ENCODE measurements around the gene CAPN5. TPM values are rescaled to one million over a fixed set of nuclear protein-coding genes. Genes with fewer than 3 reads are reported as not detected.

CAPN5 gene
- total RNA-seq, 1 experiment from 2014 or later: 27.4 TPM

DNA sequence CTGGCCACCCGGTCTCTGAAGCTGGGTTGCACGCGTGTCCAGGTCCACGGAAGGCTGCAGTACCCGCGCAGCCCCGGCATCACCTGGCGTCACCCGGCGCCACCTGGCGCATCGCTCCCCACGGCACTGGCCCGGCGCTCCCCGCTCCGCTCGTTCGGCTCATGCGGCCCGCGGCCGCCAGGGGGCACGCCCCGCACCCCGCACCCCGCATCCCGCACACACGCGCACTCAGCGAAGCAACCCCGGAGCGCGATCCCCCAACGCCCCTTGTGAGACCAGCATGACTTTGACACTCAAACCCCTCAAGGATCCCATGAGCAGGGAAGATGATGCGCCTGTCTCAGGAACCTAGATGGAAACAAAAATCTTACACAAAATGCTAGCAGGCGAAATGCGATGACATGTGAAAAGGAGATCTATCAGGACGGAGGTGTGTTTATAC, 20.7 kb upstream of the CAPN5 start:
- H3K4me3 Mint-ChIP-seq: peak overlapping the region; percentile 54
- ChIA-PET POLR2A (no interaction called here), CTCF (interaction anchor here (1.0 to 1.7 kb wide), 6 partner anchors 19 to 329 kb away, joined by 3 to 12 read pairs (median 7); no protein-coding TSS in a partner anchor)
- DNase-seq (ENCODE audit: low spot score) (peak; percentile 82), ATAC-seq (peak; percentile 75)
- H3K27me3 Mint-ChIP-seq (ENCODE audit: low read depth): peaks cover 28% of the 10 kb centered on the region
- H3K9me3 Mint-ChIP-seq: 0 out of 2 replicates have a peak, but pooled peaks cover 3% of the 10 kb centered on the region
- peak overlapping the region; percentile 5; the same call in 1 of the 2 replicates for H3K27ac Mint-ChIP-seq
- H3K4me1 Mint-ChIP-seq: peaks cover 14% of the 10 kb centered on the region
- no peaks in the 10 kb centered on the region for H3K36me3 Mint-ChIP-seq
- TF ChIP-seq TP53 (CRISPR knock-in tag; IDR thresholded peaks at IDR 0.05) (no peak), HMGXB4 (CRISPR knock-in tag; IDR thresholded peaks at IDR 0.05) (peak; percentile 92; the same call in 1 of the 2 replicates), ATF1 (CRISPR knock-in tag; IDR thresholded peaks at IDR 0.05) (no peak), ZNF423 (CRISPR knock-in tag; IDR thresholded peaks at IDR 0.05) (peak; percentile 78), CBFB (CRISPR knock-in tag; IDR thresholded peaks at IDR 0.05; ENCODE audit: low read depth) (0 out of 2 replicates have a peak, but pooled peaks have one; percentile 47), ETV6 (CRISPR knock-in tag; IDR thresholded peaks at IDR 0.05) (peak; percentile 69; the same call in 1 of the 2 replicates), ZNF219 (CRISPR knock-in tag; IDR thresholded peaks at IDR 0.05; ENCODE audit: borderline replicate concordance) (peak; percentile 41; the same call in 1 of the 2 replicates), E2F1 (CRISPR knock-in tag; IDR thresholded peaks at IDR 0.05) (no peak), GABPB1 (CRISPR knock-in tag; IDR thresholded peaks at IDR 0.05) (no peak), FOXP1 (CRISPR knock-in tag; IDR thresholded peaks at IDR 0.05; ENCODE audit: borderline replicate concordance) (peak; percentile 69; the same call in 1 of the 2 replicates), MXD4 (CRISPR knock-in tag; IDR thresholded peaks at IDR 0.05; ENCODE audit: borderline replicate concordance) (no peak), TEAD1 (CRISPR knock-in tag; IDR thresholded peaks at IDR 0.05) (0 out of 2 replicates have a peak, but pooled peaks have one; percentile 31)
- TF ChIP-seq, protein P1, sequence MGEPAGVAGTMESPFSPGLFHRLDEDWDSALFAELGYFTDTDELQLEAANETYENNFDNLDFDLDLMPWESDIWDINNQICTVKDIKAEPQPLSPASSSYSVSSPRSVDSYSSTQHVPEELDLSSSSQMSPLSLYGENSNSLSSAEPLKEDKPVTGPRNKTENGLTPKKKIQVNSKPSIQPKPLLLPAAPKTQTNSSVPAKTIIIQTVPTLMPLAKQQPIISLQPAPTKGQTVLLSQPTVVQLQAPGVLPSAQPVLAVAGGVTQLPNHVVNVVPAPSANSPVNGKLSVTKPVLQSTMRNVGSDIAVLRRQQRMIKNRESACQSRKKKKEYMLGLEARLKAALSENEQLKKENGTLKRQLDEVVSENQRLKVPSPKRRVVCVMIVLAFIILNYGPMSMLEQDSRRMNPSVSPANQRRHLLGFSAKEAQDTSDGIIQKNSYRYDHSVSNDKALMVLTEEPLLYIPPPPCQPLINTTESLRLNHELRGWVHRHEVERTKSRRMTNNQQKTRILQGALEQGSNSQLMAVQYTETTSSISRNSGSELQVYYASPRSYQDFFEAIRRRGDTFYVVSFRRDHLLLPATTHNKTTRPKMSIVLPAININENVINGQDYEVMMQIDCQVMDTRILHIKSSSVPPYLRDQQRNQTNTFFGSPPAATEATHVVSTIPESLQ (CRISPR knock-in tag; IDR thresholded peaks at IDR 0.05): no peak
- TF ChIP-seq, protein P2, sequence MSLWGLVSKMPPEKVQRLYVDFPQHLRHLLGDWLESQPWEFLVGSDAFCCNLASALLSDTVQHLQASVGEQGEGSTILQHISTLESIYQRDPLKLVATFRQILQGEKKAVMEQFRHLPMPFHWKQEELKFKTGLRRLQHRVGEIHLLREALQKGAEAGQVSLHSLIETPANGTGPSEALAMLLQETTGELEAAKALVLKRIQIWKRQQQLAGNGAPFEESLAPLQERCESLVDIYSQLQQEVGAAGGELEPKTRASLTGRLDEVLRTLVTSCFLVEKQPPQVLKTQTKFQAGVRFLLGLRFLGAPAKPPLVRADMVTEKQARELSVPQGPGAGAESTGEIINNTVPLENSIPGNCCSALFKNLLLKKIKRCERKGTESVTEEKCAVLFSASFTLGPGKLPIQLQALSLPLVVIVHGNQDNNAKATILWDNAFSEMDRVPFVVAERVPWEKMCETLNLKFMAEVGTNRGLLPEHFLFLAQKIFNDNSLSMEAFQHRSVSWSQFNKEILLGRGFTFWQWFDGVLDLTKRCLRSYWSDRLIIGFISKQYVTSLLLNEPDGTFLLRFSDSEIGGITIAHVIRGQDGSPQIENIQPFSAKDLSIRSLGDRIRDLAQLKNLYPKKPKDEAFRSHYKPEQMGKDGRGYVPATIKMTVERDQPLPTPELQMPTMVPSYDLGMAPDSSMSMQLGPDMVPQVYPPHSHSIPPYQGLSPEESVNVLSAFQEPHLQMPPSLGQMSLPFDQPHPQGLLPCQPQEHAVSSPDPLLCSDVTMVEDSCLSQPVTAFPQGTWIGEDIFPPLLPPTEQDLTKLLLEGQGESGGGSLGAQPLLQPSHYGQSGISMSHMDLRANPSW (CRISPR knock-in tag; conservative IDR thresholded peaks at IDR 0.05; ENCODE audit: low read depth): no peak
- TF ChIP-seq, protein P3, sequence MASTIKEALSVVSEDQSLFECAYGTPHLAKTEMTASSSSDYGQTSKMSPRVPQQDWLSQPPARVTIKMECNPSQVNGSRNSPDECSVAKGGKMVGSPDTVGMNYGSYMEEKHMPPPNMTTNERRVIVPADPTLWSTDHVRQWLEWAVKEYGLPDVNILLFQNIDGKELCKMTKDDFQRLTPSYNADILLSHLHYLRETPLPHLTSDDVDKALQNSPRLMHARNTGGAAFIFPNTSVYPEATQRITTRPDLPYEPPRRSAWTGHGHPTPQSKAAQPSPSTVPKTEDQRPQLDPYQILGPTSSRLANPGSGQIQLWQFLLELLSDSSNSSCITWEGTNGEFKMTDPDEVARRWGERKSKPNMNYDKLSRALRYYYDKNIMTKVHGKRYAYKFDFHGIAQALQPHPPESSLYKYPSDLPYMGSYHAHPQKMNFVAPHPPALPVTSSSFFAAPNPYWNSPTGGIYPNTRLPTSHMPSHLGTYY (CRISPR knock-in tag; IDR thresholded peaks at IDR 0.05): no peak
- TF ChIP-seq, protein P4, sequence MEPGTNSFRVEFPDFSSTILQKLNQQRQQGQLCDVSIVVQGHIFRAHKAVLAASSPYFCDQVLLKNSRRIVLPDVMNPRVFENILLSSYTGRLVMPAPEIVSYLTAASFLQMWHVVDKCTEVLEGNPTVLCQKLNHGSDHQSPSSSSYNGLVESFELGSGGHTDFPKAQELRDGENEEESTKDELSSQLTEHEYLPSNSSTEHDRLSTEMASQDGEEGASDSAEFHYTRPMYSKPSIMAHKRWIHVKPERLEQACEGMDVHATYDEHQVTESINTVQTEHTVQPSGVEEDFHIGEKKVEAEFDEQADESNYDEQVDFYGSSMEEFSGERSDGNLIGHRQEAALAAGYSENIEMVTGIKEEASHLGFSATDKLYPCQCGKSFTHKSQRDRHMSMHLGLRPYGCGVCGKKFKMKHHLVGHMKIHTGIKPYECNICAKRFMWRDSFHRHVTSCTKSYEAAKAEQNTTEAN (CRISPR knock-in tag; IDR thresholded peaks at IDR 0.05): 0 out of 2 replicates have a peak, but pooled peaks have one; percentile 32
- TF ChIP-seq, protein P5, sequence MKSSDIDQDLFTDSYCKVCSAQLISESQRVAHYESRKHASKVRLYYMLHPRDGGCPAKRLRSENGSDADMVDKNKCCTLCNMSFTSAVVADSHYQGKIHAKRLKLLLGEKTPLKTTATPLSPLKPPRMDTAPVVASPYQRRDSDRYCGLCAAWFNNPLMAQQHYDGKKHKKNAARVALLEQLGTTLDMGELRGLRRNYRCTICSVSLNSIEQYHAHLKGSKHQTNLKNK (CRISPR knock-in tag; IDR thresholded peaks at IDR 0.05): no peak
- TF ChIP-seq, protein P6, sequence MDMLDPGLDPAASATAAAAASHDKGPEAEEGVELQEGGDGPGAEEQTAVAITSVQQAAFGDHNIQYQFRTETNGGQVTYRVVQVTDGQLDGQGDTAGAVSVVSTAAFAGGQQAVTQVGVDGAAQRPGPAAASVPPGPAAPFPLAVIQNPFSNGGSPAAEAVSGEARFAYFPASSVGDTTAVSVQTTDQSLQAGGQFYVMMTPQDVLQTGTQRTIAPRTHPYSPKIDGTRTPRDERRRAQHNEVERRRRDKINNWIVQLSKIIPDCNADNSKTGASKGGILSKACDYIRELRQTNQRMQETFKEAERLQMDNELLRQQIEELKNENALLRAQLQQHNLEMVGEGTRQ (CRISPR knock-in tag; IDR thresholded peaks at IDR 0.05): no peak
- TF ChIP-seq, protein P7, sequence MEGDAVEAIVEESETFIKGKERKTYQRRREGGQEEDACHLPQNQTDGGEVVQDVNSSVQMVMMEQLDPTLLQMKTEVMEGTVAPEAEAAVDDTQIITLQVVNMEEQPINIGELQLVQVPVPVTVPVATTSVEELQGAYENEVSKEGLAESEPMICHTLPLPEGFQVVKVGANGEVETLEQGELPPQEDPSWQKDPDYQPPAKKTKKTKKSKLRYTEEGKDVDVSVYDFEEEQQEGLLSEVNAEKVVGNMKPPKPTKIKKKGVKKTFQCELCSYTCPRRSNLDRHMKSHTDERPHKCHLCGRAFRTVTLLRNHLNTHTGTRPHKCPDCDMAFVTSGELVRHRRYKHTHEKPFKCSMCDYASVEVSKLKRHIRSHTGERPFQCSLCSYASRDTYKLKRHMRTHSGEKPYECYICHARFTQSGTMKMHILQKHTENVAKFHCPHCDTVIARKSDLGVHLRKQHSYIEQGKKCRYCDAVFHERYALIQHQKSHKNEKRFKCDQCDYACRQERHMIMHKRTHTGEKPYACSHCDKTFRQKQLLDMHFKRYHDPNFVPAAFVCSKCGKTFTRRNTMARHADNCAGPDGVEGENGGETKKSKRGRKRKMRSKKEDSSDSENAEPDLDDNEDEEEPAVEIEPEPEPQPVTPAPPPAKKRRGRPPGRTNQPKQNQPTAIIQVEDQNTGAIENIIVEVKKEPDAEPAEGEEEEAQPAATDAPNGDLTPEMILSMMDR (IDR thresholded peaks at IDR 0.05): peak; percentile 95
- TF ChIP-seq, protein P8, sequence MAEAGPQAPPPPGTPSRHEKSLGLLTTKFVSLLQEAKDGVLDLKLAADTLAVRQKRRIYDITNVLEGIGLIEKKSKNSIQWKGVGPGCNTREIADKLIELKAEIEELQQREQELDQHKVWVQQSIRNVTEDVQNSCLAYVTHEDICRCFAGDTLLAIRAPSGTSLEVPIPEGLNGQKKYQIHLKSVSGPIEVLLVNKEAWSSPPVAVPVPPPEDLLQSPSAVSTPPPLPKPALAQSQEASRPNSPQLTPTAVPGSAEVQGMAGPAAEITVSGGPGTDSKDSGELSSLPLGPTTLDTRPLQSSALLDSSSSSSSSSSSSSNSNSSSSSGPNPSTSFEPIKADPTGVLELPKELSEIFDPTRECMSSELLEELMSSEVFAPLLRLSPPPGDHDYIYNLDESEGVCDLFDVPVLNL (CRISPR knock-in tag; IDR thresholded peaks at IDR 0.05; ENCODE audit: borderline replicate concordance, low read depth): no peak
